Mesendoderm (in vitro differentiated cells): ENCODE results near the gene TESMIN.

Experiments used
- DNase-seq: peaks from one replicate; pipeline ENCODE4 v3.0.0; 2013
- H2AK5ac ChIP-seq: 2 replicates; pipeline ENCODE4 v1.6.1; 2013; ENCODE audit warnings: low read length, inconsistent platforms
- H2BK120ac ChIP-seq: 2 replicates; pipeline ENCODE4 v1.6.1; 2013; ENCODE audit warnings: low read depth, mild to moderate bottlenecking, low read length, moderate library complexity, mixed read lengths
- H2BK15ac ChIP-seq: replicated peaks from 2 replicates; pipeline ENCODE4 v1.6.1; 2013; ENCODE audit warnings: low read depth, mild to moderate bottlenecking, moderate library complexity
- H2BK5ac ChIP-seq: 2 replicates; pipeline ENCODE4 v1.6.1; 2013; ENCODE audit warnings: low read length, inconsistent platforms
- H3K18ac ChIP-seq: 2 replicates; pipeline ENCODE4 v1.6.1; 2013; ENCODE audit warnings: mild to moderate bottlenecking, low read length, mixed read lengths
- H3K23ac ChIP-seq: one replicate; pipeline ENCODE4 v1.6.1; 2013; ENCODE audit warnings: low read length
- H3K27ac ChIP-seq: 2 replicates; pipeline ENCODE4 v1.5.1; 2013; ENCODE audit warnings: low read depth, mild to moderate bottlenecking, inconsistent platforms, low read length, moderate library complexity
- H3K27me3 ChIP-seq: 2 replicates; pipeline ENCODE4 v1.6.1; 2013; ENCODE audit warnings: low read length, control low read depth, mild to moderate bottlenecking, inconsistent platforms; ENCODE audit not compliant: insufficient read depth, poor library complexity
- H3K36me3 ChIP-seq: 2 replicates; pipeline ENCODE4 v1.6.1; 2013; ENCODE audit warnings: low read length, inconsistent platforms; ENCODE audit not compliant: control insufficient read depth, insufficient read depth
- H3K4ac ChIP-seq: one replicate; pipeline ENCODE4 v1.6.1; 2013; ENCODE audit warnings: low read depth, mild to moderate bottlenecking, low read length, moderate library complexity
- H3K4me1 ChIP-seq: 2 replicates; pipeline ENCODE4 v1.6.1; 2013; ENCODE audit warnings: low read depth, low read length, inconsistent platforms; ENCODE audit not compliant: control insufficient read depth
- H3K4me2 ChIP-seq: 2 replicates; pipeline ENCODE4 v1.6.1; 2013; ENCODE audit warnings: low read length
- H3K4me3 ChIP-seq: 2 replicates; pipeline ENCODE4 v1.5.1; 2013; ENCODE audit warnings: mild to moderate bottlenecking, low read length
- H3K56ac ChIP-seq: one replicate; pipeline ENCODE4 v1.6.1; 2013; ENCODE audit warnings: low read length
- H3K79me1 ChIP-seq: 2 replicates; pipeline ENCODE4 v1.6.1; 2013; ENCODE audit warnings: low read length, inconsistent platforms
- H3K79me2 ChIP-seq: 2 replicates; pipeline ENCODE4 v1.6.1; 2013; ENCODE audit warnings: mild to moderate bottlenecking, low read length; ENCODE audit not compliant: control insufficient read depth, insufficient read depth
- H3K9ac ChIP-seq: 2 replicates; pipeline ENCODE4 v1.6.1; 2013; ENCODE audit warnings: low read length, inconsistent platforms
- H4K5ac ChIP-seq: one replicate; pipeline ENCODE4 v1.6.1; 2013; ENCODE audit warnings: low read length
- H4K8ac ChIP-seq: one replicate; pipeline ENCODE4 v1.6.1; 2013; ENCODE audit warnings: low read depth, mild to moderate bottlenecking, control low read depth, low read length, moderate library complexity
- WGBS: extraction: QIAGEN DNeasy Blood & Tissue Kit; methylation state at CpG from one replicate; pipeline ENCODE4 v1.1.7; 2013; ENCODE audit warnings: low lambda C conversion rate, missing lambda C conversion rate; ENCODE audit not compliant: insufficient coverage; ENCODE audit errors: extremely low coverage; 5-methylcytosine and 5-hydroxymethylcytosine counted together

The TESMIN gene

DNA sequence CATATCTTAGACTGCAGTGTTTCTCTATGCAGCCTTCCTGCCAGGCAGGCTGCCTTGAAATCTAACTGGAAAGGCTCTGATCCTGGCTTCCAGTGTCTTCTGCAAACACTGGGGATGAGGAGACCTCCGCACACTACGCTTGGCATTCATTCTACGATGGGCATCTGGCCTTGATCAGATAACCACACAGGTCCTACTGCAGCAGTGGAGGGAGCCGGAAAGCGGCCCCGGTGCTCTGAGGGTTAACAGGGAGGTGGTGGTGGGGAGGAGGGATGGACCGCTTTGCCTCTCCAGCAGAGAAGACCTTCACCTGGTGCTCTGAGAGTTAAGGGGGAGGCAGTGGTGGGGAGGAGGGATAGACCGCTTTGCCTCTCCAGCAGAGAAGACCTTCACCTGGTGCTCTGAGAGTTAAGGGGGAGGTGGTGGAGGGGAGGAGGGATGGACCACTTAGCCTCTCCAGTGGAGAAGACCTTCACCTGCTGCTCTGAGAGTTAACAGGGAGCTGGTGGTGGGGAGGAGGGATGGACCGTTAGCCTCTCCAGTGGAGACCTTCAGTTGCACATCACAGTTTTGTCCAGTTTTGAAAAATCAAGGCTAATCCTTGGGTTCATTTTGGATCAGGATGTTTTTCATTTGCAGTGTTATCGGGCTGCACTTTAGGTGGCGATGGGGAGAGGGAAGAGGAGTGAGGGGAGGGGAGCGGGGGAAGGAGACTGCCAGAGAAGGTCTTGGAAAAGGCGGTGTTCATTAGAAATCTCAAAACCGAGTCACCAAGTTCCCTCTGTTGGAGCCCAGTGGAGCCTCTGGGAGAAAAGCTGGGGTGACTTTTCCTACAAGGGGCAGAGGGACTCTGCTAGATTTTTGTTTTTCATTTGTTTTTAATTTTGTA, 61.3 kb downstream of the TESMIN start:
- Histone ChIP-seq H2BK5ac (no peak overlapping the region), H3K23ac (no peak overlapping the region), H3K4ac (no peak overlapping the region), H3K9ac (no peak overlapping the region), H4K8ac (no peak overlapping the region), H3K79me1 (no peaks in the 10 kb centered on the region), H2BK15ac (no peak overlapping the region), H3K27me3 (no peaks in the 10 kb centered on the region), H3K4me3 (no peak overlapping the region), H2AK5ac (no peak overlapping the region), H3K27ac (no peak overlapping the region), H3K4me2 (no peak overlapping the region), H3K36me3 (peaks cover 3% of the 10 kb centered on the region), H2BK120ac (no peak overlapping the region), H3K56ac (peak overlapping the region; percentile 53), H3K18ac (no peak overlapping the region), H3K4me1 (peaks cover 7% of the 10 kb centered on the region), H4K5ac (no peak overlapping the region), H3K79me2 (peaks cover 14% of the 10 kb centered on the region)
- WGBS = no CpG with 5 or more reads among the region's 14 CpGs
- DNase-seq = peak; percentile 65

DNA sequence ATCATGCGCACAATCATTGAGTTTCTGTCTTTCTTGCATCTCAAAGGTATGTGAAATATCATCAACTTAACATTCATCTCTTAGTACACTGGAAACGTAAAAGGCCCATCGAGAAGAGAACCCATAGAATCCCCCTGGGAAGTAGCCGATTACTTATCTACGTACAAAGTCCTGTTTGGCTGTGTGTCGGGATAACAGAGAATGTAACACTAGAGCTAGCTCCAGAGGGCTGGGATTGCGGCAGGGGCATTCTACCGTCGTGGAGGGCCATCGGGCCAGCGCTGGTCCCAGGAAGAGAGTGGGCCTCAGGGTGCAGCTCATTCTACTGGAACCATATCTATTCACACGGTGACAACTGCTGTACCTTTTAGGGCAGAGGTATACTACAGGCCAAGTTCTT, 62.4 kb downstream of the TESMIN start:
- WGBS = no CpG with 5 or more reads among the region's 12 CpGs
- no peak overlapping the region for H2BK15ac ChIP-seq
- peak overlapping the region; percentile 15 for H3K9ac ChIP-seq
- peaks cover 20% of the 10 kb centered on the region for H3K79me2 ChIP-seq
- H3K79me1 ChIP-seq = no peaks in the 10 kb centered on the region
- H2BK120ac ChIP-seq = no peak overlapping the region
- H3K27ac ChIP-seq = no peak overlapping the region
- peak overlapping the region; percentile 17 for H3K56ac ChIP-seq
- no peak overlapping the region for H3K4me2 ChIP-seq
- DNase-seq = no peak
- H3K4me1 ChIP-seq = peaks cover 7% of the 10 kb centered on the region
- no peak overlapping the region for H4K8ac ChIP-seq
- no peak overlapping the region for H3K18ac ChIP-seq
- no peak overlapping the region for H3K4me3 ChIP-seq
- no peak overlapping the region for H4K5ac ChIP-seq
- no peak overlapping the region for H2BK5ac ChIP-seq
- no peak overlapping the region for H3K23ac ChIP-seq
- H2AK5ac ChIP-seq = no peak overlapping the region
- peaks cover 3% of the 10 kb centered on the region for H3K36me3 ChIP-seq
- H3K4ac ChIP-seq = no peak overlapping the region
- no peaks in the 10 kb centered on the region for H3K27me3 ChIP-seq

DNA sequence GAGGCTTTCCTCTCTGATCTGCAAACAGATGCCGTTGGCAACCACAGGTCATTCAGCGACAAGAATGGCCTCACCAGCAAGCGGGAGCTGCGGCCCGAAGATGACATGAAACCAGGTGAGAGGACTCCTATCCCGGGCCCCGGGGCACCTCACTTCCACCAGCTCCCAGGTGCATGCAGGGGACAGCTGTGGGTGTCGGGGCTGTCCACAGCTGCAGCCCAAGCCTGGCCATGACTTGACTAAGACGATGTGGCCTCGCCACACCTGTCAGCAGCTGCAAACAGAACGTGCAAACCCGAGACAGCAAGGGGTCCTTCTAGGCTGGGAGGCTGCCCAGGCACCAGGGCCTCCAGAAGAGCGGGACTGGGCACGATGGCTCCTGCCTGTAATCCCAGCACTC, 63.3 kb downstream of the TESMIN start:
- Histone ChIP-seq H2BK5ac (no peak overlapping the region), H2BK15ac (no peak overlapping the region), H3K4me3 (no peak overlapping the region), H4K5ac (no peak overlapping the region), H3K56ac (no peak overlapping the region), H3K79me2 (peaks cover 20% of the 10 kb centered on the region), H3K9ac (no peak overlapping the region), H3K4me1 (peaks cover 2% of the 10 kb centered on the region), H4K8ac (no peak overlapping the region), H3K23ac (no peak overlapping the region), H2BK120ac (no peak overlapping the region), H3K36me3 (peaks cover 3% of the 10 kb centered on the region), H2AK5ac (no peak overlapping the region), H3K79me1 (no peaks in the 10 kb centered on the region), H3K27ac (no peak overlapping the region), H3K4ac (no peak overlapping the region), H3K4me2 (no peak overlapping the region), H3K27me3 (no peaks in the 10 kb centered on the region), H3K18ac (no peak overlapping the region)
- DNase-seq = no peak
- no CpG with 5 or more reads among the region's 14 CpGs for WGBS

DNA sequence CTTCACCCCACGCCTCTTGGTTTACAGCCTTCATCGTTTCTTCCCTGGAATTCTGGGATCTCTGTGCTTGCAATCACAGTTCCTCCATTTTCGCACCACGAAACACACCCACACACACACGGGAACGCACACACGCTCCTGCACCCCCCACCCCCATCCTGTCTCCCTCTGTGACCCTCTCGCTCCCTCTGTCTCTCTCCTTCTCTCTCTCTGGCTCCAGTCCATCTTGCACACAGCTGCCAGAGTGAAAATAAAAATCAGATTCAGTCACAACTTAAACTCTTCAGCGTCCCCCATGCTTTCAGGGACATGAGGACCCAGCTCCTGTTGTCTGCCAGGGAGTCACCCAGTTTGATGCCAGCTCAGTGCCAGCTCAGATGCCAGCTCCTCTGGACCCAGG, 64.0 kb downstream of the TESMIN start:
- H2BK5ac ChIP-seq = no peak overlapping the region
- H3K18ac ChIP-seq = no peak overlapping the region
- H3K79me1 ChIP-seq = no peaks in the 10 kb centered on the region
- H2BK120ac ChIP-seq = no peak overlapping the region
- H2AK5ac ChIP-seq = no peak overlapping the region
- no CpG with 5 or more reads among the region's 9 CpGs for WGBS
- no peak overlapping the region for H4K8ac ChIP-seq
- no peaks in the 10 kb centered on the region for H3K27me3 ChIP-seq
- DNase-seq = no peak
- no peak overlapping the region for H3K4ac ChIP-seq
- H3K4me1 ChIP-seq = no peaks in the 10 kb centered on the region
- H3K4me3 ChIP-seq = no peak overlapping the region
- peak overlapping the region; percentile 17 for H3K56ac ChIP-seq
- H3K23ac ChIP-seq = no peak overlapping the region
- H3K4me2 ChIP-seq = no peak overlapping the region
- H3K79me2 ChIP-seq = peaks cover 20% of the 10 kb centered on the region
- peaks cover 3% of the 10 kb centered on the region for H3K36me3 ChIP-seq
- no peak overlapping the region for H4K5ac ChIP-seq
- peak overlapping the region; percentile 4 for H3K9ac ChIP-seq
- H2BK15ac ChIP-seq = no peak overlapping the region
- H3K27ac ChIP-seq = no peak overlapping the region

DNA sequence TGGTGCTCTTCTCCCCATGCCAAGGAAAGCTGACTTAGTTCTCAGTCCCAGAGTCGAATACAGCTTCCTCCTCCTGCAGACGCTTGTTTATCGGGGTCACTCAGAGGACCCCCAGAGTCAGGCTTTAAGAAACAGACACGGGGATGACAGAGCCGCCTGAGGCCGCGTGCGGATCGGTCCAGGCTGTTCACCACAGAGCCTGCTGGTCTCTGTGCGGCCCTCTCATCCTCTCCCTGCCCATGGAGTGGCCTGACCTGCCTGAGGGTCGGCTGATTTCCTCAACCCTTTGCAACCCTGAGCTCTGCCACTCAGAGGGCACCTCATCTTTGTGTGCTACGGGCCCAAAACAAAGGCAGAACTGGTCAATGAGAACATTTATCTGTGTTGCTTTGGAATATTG, 64.8 kb downstream of the TESMIN start:
- no CpG with 5 or more reads among the region's 12 CpGs for WGBS
- H3K4me3 ChIP-seq = no peak overlapping the region
- no peak overlapping the region for H2BK120ac ChIP-seq
- peak overlapping the region; percentile 76 for H3K9ac ChIP-seq
- no peak overlapping the region for H4K5ac ChIP-seq
- peak overlapping the region; percentile 87 for H3K56ac ChIP-seq
- no peaks in the 10 kb centered on the region for H3K27me3 ChIP-seq
- H2BK15ac ChIP-seq = no peak overlapping the region
- no peak overlapping the region for H2AK5ac ChIP-seq
- H3K79me2 ChIP-seq = peaks cover 20% of the 10 kb centered on the region
- H3K27ac ChIP-seq = peak overlapping the region; percentile 9
- no peak for DNase-seq
- H4K8ac ChIP-seq = no peak overlapping the region
- H3K79me1 ChIP-seq = no peaks in the 10 kb centered on the region
- no peak overlapping the region for H3K4ac ChIP-seq
- H3K18ac ChIP-seq = no peak overlapping the region
- peak overlapping the region; percentile 2 for H3K4me2 ChIP-seq
- H3K23ac ChIP-seq = no peak overlapping the region
- H2BK5ac ChIP-seq = no peak overlapping the region
- H3K4me1 ChIP-seq = no peaks in the 10 kb centered on the region
- H3K36me3 ChIP-seq = peaks cover 3% of the 10 kb centered on the region
